Colonic mucosa (tissue), 4 donors: ENCODE results near the gene TMEM108. TPM values are rescaled to one million over a fixed set of nuclear protein-coding genes. Genes with fewer than 3 reads are reported as not detected.

Experiments
- DNase-seq: peaks from one replicate; pipeline ENCODE4 v3.0.0-alpha.2; 2020
- H3K27ac ChIP-seq: fragments of 200-600 bp; one replicate; pipeline ENCODE4 v1.8.0; 2021
- H3K27me3 ChIP-seq: fragments of 200-600 bp; one replicate; pipeline ENCODE4 v1.8.0; 2021
- H3K36me3 ChIP-seq: fragments of 200-600 bp; one replicate; pipeline ENCODE4 v1.8.0; 2021
- H3K4me1 ChIP-seq: fragments of 200-600 bp; one replicate; pipeline ENCODE4 v1.8.0; 2021; ENCODE audit warnings: mild to moderate bottlenecking
- H3K4me3 ChIP-seq: fragments of 200-600 bp; one replicate; pipeline ENCODE4 v1.8.0; 2021
- H3K9ac ChIP-seq, 2 donors: one replicate each; pipeline ENCODE4 v1.7.0; 2013; ENCODE audit warnings: control low read depth in 2 of 2, low read depth in 2 of 2, low read length in 2 of 2
- H3K9me3 ChIP-seq: fragments of 200-600 bp; one replicate; pipeline ENCODE4 v1.8.0; 2021
- CTCF ChIP-seq: fragments of 200-600 bp; IDR thresholded peaks from one replicate; pipeline ENCODE4 v1.8.0; 2022; ENCODE audit warnings: antibody characterized with exemption, mild to moderate bottlenecking
- intact Hi-C: fragments of 100-400 bp; cut with DNase I; formaldehyde crosslinking; loops from one replicate; pipeline ENCODE4 v1.14.1; 2022
- total RNA-seq, 2 donors: library from RNA; stranded (reverse); fragmentation: NEBNext Ultra II Directional in 1 of 2; extraction: Animal tissue kit (Norgen Biotek cat#: 25700) in 1 of 2; gene quantifications; one replicate each; pipeline ENCODE4 v1.2.1, GENCODE V29; 2021
- donor health status: healthy.
- donor health status: DM: no; HTN: no; CAD: no.
- donor health status: DM: no; HTN: no; CAD: no.

The TMEM108 gene
- total RNA-seq, 2 donors from 2014 or later, result 0.20 to 0.82 TPM

- no peak for DNase-seq
- no peak overlapping the region for H3K27ac ChIP-seq
- no peak overlapping the region for H3K9ac ChIP-seq
- H3K36me3 ChIP-seq, result no peaks in the 10 kb centered on the region
- H3K4me1 ChIP-seq, result no peaks in the 10 kb centered on the region
- H3K27me3 ChIP-seq, result no peaks in the 10 kb centered on the region
- no peak overlapping the region for H3K4me3 ChIP-seq
- H3K9me3 ChIP-seq, result no peaks in the 10 kb centered on the region
- intact Hi-C loops, result loop anchor here (10.0 kb wide), 1 partner anchor 647 kb away; no protein-coding TSS in a partner anchor
- no peak for TF ChIP-seq CTCF
Observed at GRCh38 chr3:133381346-133382109, 343.3 kb downstream of the TMEM108 start.

GRCh38 chr3:133383175-133383574 is 345.0 kb downstream of the TMEM108 start:
- no peaks in the 10 kb centered on the region for H3K36me3 ChIP-seq
- no peak for TF ChIP-seq CTCF
- DNase-seq, result no peak
- no peaks in the 10 kb centered on the region for H3K9me3 ChIP-seq
- no peak overlapping the region for H3K9ac ChIP-seq
- H3K4me3 ChIP-seq, result no peak overlapping the region
- intact Hi-C loops, result loop anchor here (10.0 kb wide), 1 partner anchor 648 kb away; no protein-coding TSS in a partner anchor
- no peaks in the 10 kb centered on the region for H3K4me1 ChIP-seq
- H3K27me3 ChIP-seq, result no peaks in the 10 kb centered on the region
- no peak overlapping the region for H3K27ac ChIP-seq

GRCh38 chr3:133383741-133384140 is 345.6 kb downstream of the TMEM108 start:
- no peak for DNase-seq
- no peak for TF ChIP-seq CTCF
- H3K4me1 ChIP-seq, result no peaks in the 10 kb centered on the region
- no peak overlapping the region for H3K4me3 ChIP-seq
- no peaks in the 10 kb centered on the region for H3K9me3 ChIP-seq
- intact Hi-C loops, result loop anchor here (10.0 kb wide), 1 partner anchor 649 kb away; no protein-coding TSS in a partner anchor
- H3K36me3 ChIP-seq, result no peaks in the 10 kb centered on the region
- H3K27me3 ChIP-seq, result no peaks in the 10 kb centered on the region
- H3K27ac ChIP-seq, result no peak overlapping the region
- H3K9ac ChIP-seq, result no peak overlapping the region

- Histone ChIP-seq H3K4me3 (no peak overlapping the region), H3K27me3 (no peaks in the 10 kb centered on the region), H3K36me3 (no peaks in the 10 kb centered on the region), H3K27ac (no peak overlapping the region), H3K4me1 (no peaks in the 10 kb centered on the region), H3K9ac (no peak overlapping the region), H3K9me3 (no peaks in the 10 kb centered on the region)
- DNase-seq, result peak; percentile 30
- intact Hi-C loops, result loop anchor here (10.0 kb wide), 1 partner anchor 650 kb away; no protein-coding TSS in a partner anchor
- peak; percentile 39 for TF ChIP-seq CTCF
Observed at GRCh38 chr3:133384331-133385027, 346.3 kb downstream of the TMEM108 start.

- intact Hi-C loops, result loop anchor here (10.0 kb wide), 1 partner anchor 652 kb away; no protein-coding TSS in a partner anchor
- Histone ChIP-seq H3K27ac (no peak overlapping the region), H3K9ac (no peak overlapping the region), H3K36me3 (no peaks in the 10 kb centered on the region), H3K4me1 (no peaks in the 10 kb centered on the region), H3K27me3 (no peaks in the 10 kb centered on the region), H3K4me3 (no peak overlapping the region), H3K9me3 (no peaks in the 10 kb centered on the region)
- no peak for TF ChIP-seq CTCF
- DNase-seq, result no peak
Observed at GRCh38 chr3:133386876-133387275, 348.7 kb downstream of the TMEM108 start.
